Measurements from ENCODE around the gene FGGY.

The FGGY gene

DNA sequence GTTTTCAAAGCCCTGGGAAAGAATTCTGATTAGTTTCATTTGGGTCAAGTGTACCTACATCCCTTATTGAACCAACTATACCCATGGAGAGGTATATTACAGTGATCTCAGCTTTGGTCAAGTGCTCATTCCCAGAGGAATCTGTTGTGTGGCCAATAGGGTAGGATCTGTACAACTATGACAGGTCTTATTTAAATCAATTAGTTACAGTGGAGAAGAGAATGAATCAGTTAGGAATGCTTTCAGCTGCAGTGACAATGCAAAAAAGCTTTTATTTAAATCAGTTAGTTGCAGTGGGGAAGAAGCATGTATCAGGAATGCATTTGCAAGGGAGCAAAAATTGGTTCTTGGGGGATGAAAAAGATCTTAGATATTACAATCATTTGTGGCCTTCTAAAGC lies 119.0 kb downstream of the FGGY start:
- Histone ChIP-seq H3K9me3 (ENCODE audit: control insufficient read depth, insufficient read depth, low read length) (no peaks in the 10 kb centered on the region), H3K27me3 (ENCODE audit: control insufficient read depth, insufficient read depth, low read length) (no peaks in the 10 kb centered on the region), H3K4me1 (ENCODE audit: control insufficient read depth, insufficient read depth, low read length) (peaks cover 17% of the 10 kb centered on the region), H3K27ac (ENCODE audit: low read depth, low read length) (no peak overlapping the region), H3K4me3 (ENCODE audit: low read depth, low read length) (no peak overlapping the region), H3K36me3 (ENCODE audit: control insufficient read depth, insufficient read depth, low read length) (no peaks in the 10 kb centered on the region), H3K9ac (ENCODE audit: low read depth, low read length) (no peak overlapping the region)

GRCh38 chr1:59417406-59417805 lies 120.5 kb downstream of the FGGY start:
- Histone ChIP-seq H3K27ac (ENCODE audit: low read depth, low read length) (no peak overlapping the region), H3K27me3 (ENCODE audit: control insufficient read depth, insufficient read depth, low read length) (no peaks in the 10 kb centered on the region), H3K9ac (ENCODE audit: low read depth, low read length) (no peak overlapping the region), H3K4me1 (ENCODE audit: control insufficient read depth, insufficient read depth, low read length) (peaks cover 17% of the 10 kb centered on the region), H3K4me3 (ENCODE audit: low read depth, low read length) (no peak overlapping the region), H3K9me3 (ENCODE audit: control insufficient read depth, insufficient read depth, low read length) (no peaks in the 10 kb centered on the region), H3K36me3 (ENCODE audit: control insufficient read depth, insufficient read depth, low read length) (no peaks in the 10 kb centered on the region)

- H3K4me3 ChIP-seq (ENCODE audit: low read depth, low read length): no peak overlapping the region
Measured at GRCh38 chr1:59418363-59419144, 121.7 kb downstream of the FGGY start.

DNA sequence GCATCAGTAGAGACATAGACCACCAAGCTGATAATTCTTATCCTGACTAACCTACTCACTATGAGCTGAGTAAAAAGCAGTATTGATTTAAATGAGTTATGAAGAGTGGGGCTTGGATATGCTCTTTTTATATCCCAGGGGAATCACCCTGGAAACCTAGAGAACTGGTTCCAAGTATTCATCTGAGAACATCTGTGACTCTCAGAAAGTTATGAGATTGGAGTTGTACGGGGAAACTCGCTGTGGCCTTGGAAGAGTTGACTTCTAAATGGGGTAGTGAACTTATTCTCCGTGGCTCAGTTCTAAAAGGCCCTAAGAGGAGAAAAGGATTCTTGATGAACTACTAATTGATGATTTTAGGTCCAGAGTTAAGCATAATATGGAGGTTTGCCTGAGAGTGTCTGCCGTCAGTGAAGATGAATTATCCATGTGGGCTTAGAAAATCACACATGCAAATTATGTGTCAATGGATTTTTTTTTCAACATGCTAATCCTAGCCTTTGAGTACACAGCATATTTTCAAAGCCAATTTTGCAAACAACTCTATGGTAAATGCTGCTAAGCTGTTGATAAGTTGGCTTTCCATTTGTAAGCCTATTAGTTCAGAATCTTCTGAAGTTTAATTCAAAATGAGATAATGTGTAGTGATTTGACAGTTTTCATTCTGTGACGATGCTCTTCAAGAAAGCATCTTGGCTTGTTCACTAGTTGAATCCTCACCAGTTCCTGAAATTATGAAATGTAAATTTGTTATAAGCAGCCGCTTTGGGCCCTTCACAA lies 122.7 kb downstream of the FGGY start:
- Histone ChIP-seq H3K9ac (ENCODE audit: low read depth, low read length) (no peak overlapping the region), H3K4me3 (ENCODE audit: low read depth, low read length) (no peak overlapping the region), H3K9me3 (ENCODE audit: control insufficient read depth, insufficient read depth, low read length) (no peaks in the 10 kb centered on the region), H3K27ac (ENCODE audit: low read depth, low read length) (no peak overlapping the region), H3K4me1 (ENCODE audit: control insufficient read depth, insufficient read depth, low read length) (peaks cover 17% of the 10 kb centered on the region), H3K27me3 (ENCODE audit: control insufficient read depth, insufficient read depth, low read length) (no peaks in the 10 kb centered on the region), H3K36me3 (ENCODE audit: control insufficient read depth, insufficient read depth, low read length) (no peaks in the 10 kb centered on the region)

More at GRCh38 chr1:59418363-59419144, 121.7 kb downstream of the FGGY start:
- Histone ChIP-seq H3K27me3 (ENCODE audit: control insufficient read depth, insufficient read depth, low read length) (no peaks in the 10 kb centered on the region), H3K9me3 (ENCODE audit: control insufficient read depth, insufficient read depth, low read length) (no peaks in the 10 kb centered on the region), H3K27ac (ENCODE audit: low read depth, low read length) (peak overlapping the region; percentile 89), H3K9ac (ENCODE audit: low read depth, low read length) (peak overlapping the region; percentile 16; the same call in 1 of the 2 replicates), H3K4me1 (ENCODE audit: control insufficient read depth, insufficient read depth, low read length) (peaks cover 17% of the 10 kb centered on the region), H3K36me3 (ENCODE audit: control insufficient read depth, insufficient read depth, low read length) (no peaks in the 10 kb centered on the region)

DNA sequence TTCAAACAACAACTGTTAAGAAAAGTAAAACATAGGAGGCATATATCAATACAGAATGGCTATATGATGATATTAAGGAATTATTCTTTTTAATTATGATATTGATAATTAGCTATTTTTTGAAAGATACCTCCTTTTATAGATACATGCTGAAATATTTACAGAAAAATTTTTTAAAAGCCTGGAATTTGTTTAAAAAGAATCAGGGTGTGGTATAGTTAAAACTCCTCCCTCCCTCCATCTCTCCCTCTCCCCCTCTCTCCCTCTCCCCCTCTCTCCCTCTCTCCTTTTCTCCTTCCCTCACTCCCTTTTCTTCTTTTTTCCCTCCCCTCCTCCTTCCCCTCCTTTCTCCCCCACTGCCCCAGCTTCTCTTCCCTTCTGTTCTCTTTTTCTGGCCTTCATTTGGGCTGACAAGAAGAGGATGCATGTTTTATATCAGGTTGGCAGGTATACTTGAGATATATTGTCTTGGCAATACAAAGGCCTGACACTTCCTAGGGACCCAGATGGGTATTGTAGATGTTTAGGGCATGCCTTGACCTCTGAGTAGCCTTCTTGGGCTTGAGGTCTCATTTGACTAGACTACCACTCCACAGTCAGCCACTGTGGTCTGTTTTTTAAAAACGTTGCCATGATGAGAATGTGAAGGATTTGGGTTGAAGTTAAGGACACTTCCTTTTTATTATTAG lies 124.5 kb downstream of the FGGY start:
- H3K27me3 ChIP-seq (ENCODE audit: control insufficient read depth, insufficient read depth, low read length): no peaks in the 10 kb centered on the region
- H3K36me3 ChIP-seq (ENCODE audit: control insufficient read depth, insufficient read depth, low read length): no peaks in the 10 kb centered on the region
- no peak overlapping the region for H3K9ac ChIP-seq (ENCODE audit: low read depth, low read length)
- no peak overlapping the region for H3K4me3 ChIP-seq (ENCODE audit: low read depth, low read length)
- no peaks in the 10 kb centered on the region for H3K9me3 ChIP-seq (ENCODE audit: control insufficient read depth, insufficient read depth, low read length)
- peaks cover 15% of the 10 kb centered on the region for H3K4me1 ChIP-seq (ENCODE audit: control insufficient read depth, insufficient read depth, low read length)
- no peak overlapping the region for H3K27ac ChIP-seq (ENCODE audit: low read depth, low read length)

DNA sequence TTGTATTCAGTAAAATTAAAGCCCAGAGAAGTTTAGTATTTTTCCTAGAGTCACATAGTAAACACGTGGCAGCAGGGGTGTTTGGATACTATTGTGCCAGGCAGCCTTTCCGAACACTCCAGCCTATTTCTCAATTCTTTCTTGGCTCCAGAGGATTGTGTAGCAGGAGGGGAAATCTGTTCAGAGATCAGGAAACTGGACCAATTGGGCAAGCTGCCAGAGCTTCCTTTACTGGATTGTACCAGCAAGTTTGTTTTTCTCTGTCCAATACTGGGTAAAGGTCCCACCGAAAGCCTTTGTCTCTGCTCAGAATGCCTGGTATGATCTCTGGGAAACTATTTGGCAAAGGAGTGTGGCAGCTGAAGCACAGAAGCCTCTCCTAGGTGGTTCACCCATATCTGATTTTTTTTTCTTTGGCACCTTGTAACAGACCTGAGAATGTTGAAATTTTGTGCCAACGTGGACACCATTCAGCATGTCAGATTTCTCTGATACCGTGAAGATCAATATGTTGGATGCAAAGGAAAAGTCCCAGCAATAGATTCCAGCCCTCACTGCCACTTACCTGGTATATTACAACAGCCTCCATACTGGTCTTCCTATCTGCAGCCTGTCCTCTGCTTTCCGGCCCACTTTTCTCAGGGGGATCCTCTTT lies 126.2 kb downstream of the FGGY start:
- Histone ChIP-seq H3K36me3 (ENCODE audit: control insufficient read depth, insufficient read depth, low read length) (no peaks in the 10 kb centered on the region), H3K27me3 (ENCODE audit: control insufficient read depth, insufficient read depth, low read length) (no peaks in the 10 kb centered on the region), H3K4me3 (ENCODE audit: low read depth, low read length) (no peak overlapping the region), H3K9me3 (ENCODE audit: control insufficient read depth, insufficient read depth, low read length) (no peaks in the 10 kb centered on the region), H3K9ac (ENCODE audit: low read depth, low read length) (no peak overlapping the region), H3K27ac (ENCODE audit: low read depth, low read length) (no peak overlapping the region), H3K4me1 (ENCODE audit: control insufficient read depth, insufficient read depth, low read length) (peaks cover 11% of the 10 kb centered on the region)

DNA sequence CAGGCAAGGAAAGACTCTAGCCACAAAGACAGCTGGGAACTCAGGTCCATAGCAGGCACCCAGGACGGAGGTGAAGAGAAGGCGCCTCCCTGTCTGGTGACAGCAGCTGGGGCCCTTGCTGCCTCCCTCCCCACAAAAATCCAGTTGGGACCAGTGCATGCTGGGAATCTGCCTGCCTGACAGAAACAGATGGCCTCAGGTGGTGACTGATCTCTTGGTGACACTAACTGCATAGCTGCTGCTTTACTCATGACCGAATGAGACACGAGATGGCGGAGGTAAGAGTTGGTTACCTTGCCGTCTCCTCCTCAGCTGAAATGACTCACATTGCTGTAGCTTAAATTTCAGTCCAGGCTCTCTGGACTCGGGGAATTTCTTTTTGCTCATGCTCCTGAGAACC lies 130.3 kb downstream of the FGGY start:
- H3K36me3 ChIP-seq (ENCODE audit: control insufficient read depth, insufficient read depth, low read length): no peaks in the 10 kb centered on the region
- H3K27me3 ChIP-seq (ENCODE audit: control insufficient read depth, insufficient read depth, low read length): no peaks in the 10 kb centered on the region
- no peak overlapping the region for H3K27ac ChIP-seq (ENCODE audit: low read depth, low read length)
- H3K4me3 ChIP-seq (ENCODE audit: low read depth, low read length): no peak overlapping the region
- H3K4me1 ChIP-seq (ENCODE audit: control insufficient read depth, insufficient read depth, low read length): no peaks in the 10 kb centered on the region
- H3K9me3 ChIP-seq (ENCODE audit: control insufficient read depth, insufficient read depth, low read length): no peaks in the 10 kb centered on the region
- no peak overlapping the region for H3K9ac ChIP-seq (ENCODE audit: low read depth, low read length)

- H3K36me3 ChIP-seq (ENCODE audit: control insufficient read depth, insufficient read depth, low read length): no peaks in the 10 kb centered on the region
- H3K9me3 ChIP-seq (ENCODE audit: control insufficient read depth, insufficient read depth, low read length): no peaks in the 10 kb centered on the region
- H3K9ac ChIP-seq (ENCODE audit: low read depth, low read length): no peak overlapping the region
- H3K27ac ChIP-seq (ENCODE audit: low read depth, low read length): no peak overlapping the region
- H3K4me3 ChIP-seq (ENCODE audit: low read depth, low read length): no peak overlapping the region
- H3K27me3 ChIP-seq (ENCODE audit: control insufficient read depth, insufficient read depth, low read length): no peaks in the 10 kb centered on the region
- no peaks in the 10 kb centered on the region for H3K4me1 ChIP-seq (ENCODE audit: control insufficient read depth, insufficient read depth, low read length)
Measured at GRCh38 chr1:59427784-59428183, 130.9 kb downstream of the FGGY start.

DNA sequence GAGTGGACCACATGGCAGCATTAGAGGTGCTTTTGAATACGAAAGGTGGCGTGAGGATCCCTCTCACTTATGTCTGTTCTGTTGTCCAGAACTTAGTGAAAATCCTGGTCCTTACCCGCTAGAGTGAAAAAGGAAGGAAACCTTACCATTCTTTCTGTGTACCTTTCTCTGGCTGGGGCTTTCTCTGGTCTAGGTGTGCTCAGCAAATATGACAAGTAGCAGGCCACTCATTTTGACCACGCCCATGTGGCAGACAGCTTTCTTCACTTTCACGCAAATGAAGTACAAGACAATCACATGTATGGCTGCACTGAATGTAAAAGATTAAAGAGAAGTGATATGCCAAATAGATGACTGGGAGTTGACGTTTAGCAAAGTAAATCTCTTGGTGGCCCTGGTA lies 131.9 kb downstream of the FGGY start:
- H3K27me3 ChIP-seq (ENCODE audit: control insufficient read depth, insufficient read depth, low read length): no peaks in the 10 kb centered on the region
- H3K9me3 ChIP-seq (ENCODE audit: control insufficient read depth, insufficient read depth, low read length): no peaks in the 10 kb centered on the region
- H3K9ac ChIP-seq (ENCODE audit: low read depth, low read length): no peak overlapping the region
- H3K27ac ChIP-seq (ENCODE audit: low read depth, low read length): no peak overlapping the region
- H3K36me3 ChIP-seq (ENCODE audit: control insufficient read depth, insufficient read depth, low read length): no peaks in the 10 kb centered on the region
- H3K4me3 ChIP-seq (ENCODE audit: low read depth, low read length): no peak overlapping the region
- no peaks in the 10 kb centered on the region for H3K4me1 ChIP-seq (ENCODE audit: control insufficient read depth, insufficient read depth, low read length)

GRCh38 chr1:59429656-59430055 lies 132.8 kb downstream of the FGGY start:
- no peak overlapping the region for H3K27ac ChIP-seq (ENCODE audit: low read depth, low read length)
- no peaks in the 10 kb centered on the region for H3K9me3 ChIP-seq (ENCODE audit: control insufficient read depth, insufficient read depth, low read length)
- no peak overlapping the region for H3K9ac ChIP-seq (ENCODE audit: low read depth, low read length)
- H3K36me3 ChIP-seq (ENCODE audit: control insufficient read depth, insufficient read depth, low read length): no peaks in the 10 kb centered on the region
- no peaks in the 10 kb centered on the region for H3K4me1 ChIP-seq (ENCODE audit: control insufficient read depth, insufficient read depth, low read length)
- H3K4me3 ChIP-seq (ENCODE audit: low read depth, low read length): no peak overlapping the region
- H3K27me3 ChIP-seq (ENCODE audit: control insufficient read depth, insufficient read depth, low read length): no peaks in the 10 kb centered on the region
